ENCODE measurements around the gene HIVEP1. TPM values are rescaled to one million over a fixed set of nuclear protein-coding genes. Genes with fewer than 3 reads are reported as not detected.

Gene HIVEP1
- total and polyA plus RNA-seq, 2 of the 13 experiments (the other 11 are each of a cell fraction or from before 2014, with no cell fraction given): 7.4 to 9.9 TPM

DNA sequence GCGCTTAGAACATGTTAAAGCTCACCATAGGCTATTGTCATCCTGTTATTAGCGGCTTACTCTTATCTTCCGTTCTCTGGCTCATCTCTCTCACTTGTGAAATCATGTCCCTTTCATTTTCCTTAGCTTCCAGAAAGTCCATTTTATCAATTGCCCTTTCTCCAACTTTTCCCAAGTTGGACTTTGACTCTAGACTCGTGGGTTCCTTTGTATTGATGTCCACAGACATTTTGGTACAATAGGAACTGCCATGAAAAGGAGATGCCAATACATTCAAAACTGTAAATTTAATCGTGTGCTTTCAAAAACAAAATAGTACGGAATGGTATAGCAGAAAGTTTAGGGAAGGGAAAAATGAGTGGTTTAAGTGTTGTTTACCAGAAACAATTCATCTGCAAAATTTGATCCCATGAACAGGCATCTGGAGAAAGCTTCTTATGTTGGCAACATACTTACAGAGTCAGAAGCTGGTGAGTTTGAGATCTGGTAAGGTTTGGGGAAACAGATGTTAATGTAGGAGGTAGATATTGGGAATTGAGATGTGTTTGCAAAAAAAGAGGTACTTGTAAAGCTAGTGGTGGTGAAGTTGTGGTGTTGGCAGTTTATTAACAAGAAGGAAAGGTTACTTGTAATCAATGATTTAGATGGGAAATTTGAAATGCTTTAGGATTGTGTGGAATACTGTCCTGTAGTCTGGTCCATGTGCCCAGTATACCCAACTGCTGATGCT, 10.2 kb upstream of the HIVEP1 start (continued):
- no peak for TF ChIP-seq ZNF44 (CRISPR knock-in tag; IDR thresholded peaks at IDR 0.05)
- TF ChIP-seq TBP (CRISPR knock-in tag; IDR thresholded peaks at IDR 0.05): no peak
- TF ChIP-seq, protein P1, sequence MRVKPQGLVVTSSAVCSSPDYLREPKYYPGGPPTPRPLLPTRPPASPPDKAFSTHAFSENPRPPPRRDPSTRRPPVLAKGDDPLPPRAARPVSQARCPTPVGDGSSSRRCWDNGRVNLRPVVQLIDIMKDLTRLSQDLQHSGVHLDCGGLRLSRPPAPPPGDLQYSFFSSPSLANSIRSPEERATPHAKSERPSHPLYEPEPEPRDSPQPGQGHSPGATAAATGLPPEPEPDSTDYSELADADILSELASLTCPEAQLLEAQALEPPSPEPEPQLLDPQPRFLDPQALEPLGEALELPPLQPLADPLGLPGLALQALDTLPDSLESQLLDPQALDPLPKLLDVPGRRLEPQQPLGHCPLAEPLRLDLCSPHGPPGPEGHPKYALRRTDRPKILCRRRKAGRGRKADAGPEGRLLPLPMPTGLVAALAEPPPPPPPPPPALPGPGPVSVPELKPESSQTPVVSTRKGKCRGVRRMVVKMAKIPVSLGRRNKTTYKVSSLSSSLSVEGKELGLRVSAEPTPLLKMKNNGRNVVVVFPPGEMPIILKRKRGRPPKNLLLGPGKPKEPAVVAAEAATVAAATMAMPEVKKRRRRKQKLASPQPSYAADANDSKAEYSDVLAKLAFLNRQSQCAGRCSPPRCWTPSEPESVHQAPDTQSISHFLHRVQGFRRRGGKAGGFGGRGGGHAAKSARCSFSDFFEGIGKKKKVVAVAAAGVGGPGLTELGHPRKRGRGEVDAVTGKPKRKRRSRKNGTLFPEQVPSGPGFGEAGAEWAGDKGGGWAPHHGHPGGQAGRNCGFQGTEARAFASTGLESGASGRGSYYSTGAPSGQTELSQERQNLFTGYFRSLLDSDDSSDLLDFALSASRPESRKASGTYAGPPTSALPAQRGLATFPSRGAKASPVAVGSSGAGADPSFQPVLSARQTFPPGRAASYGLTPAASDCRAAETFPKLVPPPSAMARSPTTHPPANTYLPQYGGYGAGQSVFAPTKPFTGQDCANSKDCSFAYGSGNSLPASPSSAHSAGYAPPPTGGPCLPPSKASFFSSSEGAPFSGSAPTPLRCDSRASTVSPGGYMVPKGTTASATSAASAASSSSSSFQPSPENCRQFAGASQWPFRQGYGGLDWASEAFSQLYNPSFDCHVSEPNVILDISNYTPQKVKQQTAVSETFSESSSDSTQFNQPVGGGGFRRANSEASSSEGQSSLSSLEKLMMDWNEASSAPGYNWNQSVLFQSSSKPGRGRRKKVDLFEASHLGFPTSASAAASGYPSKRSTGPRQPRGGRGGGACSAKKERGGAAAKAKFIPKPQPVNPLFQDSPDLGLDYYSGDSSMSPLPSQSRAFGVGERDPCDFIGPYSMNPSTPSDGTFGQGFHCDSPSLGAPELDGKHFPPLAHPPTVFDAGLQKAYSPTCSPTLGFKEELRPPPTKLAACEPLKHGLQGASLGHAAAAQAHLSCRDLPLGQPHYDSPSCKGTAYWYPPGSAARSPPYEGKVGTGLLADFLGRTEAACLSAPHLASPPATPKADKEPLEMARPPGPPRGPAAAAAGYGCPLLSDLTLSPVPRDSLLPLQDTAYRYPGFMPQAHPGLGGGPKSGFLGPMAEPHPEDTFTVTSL (CRISPR knock-in tag; IDR thresholded peaks at IDR 0.05; ENCODE audit: borderline replicate concordance): peak; percentile 5; the same call in 1 of the 2 replicates
- peak; percentile 44; the same call in 1 of the 2 replicates for TF ChIP-seq HMG20A (CRISPR knock-in tag; IDR thresholded peaks at IDR 0.05; ENCODE audit: borderline replicate concordance)
- peak; percentile 73 for TF ChIP-seq GATAD2A (CRISPR knock-in tag; IDR thresholded peaks at IDR 0.05)
- TF ChIP-seq RXRB (CRISPR knock-in tag; IDR thresholded peaks at IDR 0.05; ENCODE audit: borderline replicate concordance): peak; percentile 55
- no peak for TF ChIP-seq ZNF615 (CRISPR knock-in tag; IDR thresholded peaks at IDR 0.05; ENCODE audit: borderline replicate concordance)
- no peak for TF ChIP-seq KLF9 (CRISPR knock-in tag; IDR thresholded peaks at IDR 0.05; ENCODE audit: low read depth)
- peak; percentile 18; the same call in 1 of the 2 replicates for TF ChIP-seq NFIC (IDR thresholded peaks at IDR 0.05; ENCODE audit: low read length)
- no peak for TF ChIP-seq ZNF563 (CRISPR knock-in tag; IDR thresholded peaks at IDR 0.05)
- TF ChIP-seq HNF4A (CRISPR knock-in tag; IDR thresholded peaks at IDR 0.05): peak; percentile 89
- TF ChIP-seq REPIN1 (CRISPR knock-in tag; IDR thresholded peaks at IDR 0.05; ENCODE audit: borderline replicate concordance, low read depth): no peak
- peak; percentile 70; the same call in 1 of the 2 replicates for TF ChIP-seq CEBPB (IDR thresholded peaks at IDR 0.05; ENCODE audit: borderline replicate concordance, low read depth, low read length)
- no peak for TF ChIP-seq ZNF225 (CRISPR knock-in tag; IDR thresholded peaks at IDR 0.05)
- no peak for TF ChIP-seq ATRX (CRISPR knock-in tag; IDR thresholded peaks at IDR 0.05; ENCODE audit: borderline replicate concordance)
- peak in 1 of 2 experiments; percentile 37; a peak in 1 of 4 replicates for TF ChIP-seq NR2F1 (CRISPR knock-in tag; IDR thresholded peaks at IDR 0.05)
- no peak for TF ChIP-seq ZNF547 (CRISPR knock-in tag; IDR thresholded peaks at IDR 0.05)
- no peak for TF ChIP-seq FOXA3 (CRISPR knock-in tag; IDR thresholded peaks at IDR 0.05)
- peak in 1 of 2 experiments; percentile 61; a peak in 1 of 4 replicates for TF ChIP-seq EP300 (IDR thresholded peaks at IDR 0.05; ENCODE audit: low read depth in 2 of 2, low read length in 2 of 2)
- TF ChIP-seq EP300 (CRISPR knock-in tag; IDR thresholded peaks at IDR 0.05; ENCODE audit: borderline replicate concordance): no peak
- TF ChIP-seq BRCA1 (CRISPR knock-in tag; IDR thresholded peaks at IDR 0.05): no peak
- TF ChIP-seq ZNF644 (CRISPR knock-in tag; IDR thresholded peaks at IDR 0.05; ENCODE audit: low read depth): peak; percentile 84
- TF ChIP-seq, protein P2, sequence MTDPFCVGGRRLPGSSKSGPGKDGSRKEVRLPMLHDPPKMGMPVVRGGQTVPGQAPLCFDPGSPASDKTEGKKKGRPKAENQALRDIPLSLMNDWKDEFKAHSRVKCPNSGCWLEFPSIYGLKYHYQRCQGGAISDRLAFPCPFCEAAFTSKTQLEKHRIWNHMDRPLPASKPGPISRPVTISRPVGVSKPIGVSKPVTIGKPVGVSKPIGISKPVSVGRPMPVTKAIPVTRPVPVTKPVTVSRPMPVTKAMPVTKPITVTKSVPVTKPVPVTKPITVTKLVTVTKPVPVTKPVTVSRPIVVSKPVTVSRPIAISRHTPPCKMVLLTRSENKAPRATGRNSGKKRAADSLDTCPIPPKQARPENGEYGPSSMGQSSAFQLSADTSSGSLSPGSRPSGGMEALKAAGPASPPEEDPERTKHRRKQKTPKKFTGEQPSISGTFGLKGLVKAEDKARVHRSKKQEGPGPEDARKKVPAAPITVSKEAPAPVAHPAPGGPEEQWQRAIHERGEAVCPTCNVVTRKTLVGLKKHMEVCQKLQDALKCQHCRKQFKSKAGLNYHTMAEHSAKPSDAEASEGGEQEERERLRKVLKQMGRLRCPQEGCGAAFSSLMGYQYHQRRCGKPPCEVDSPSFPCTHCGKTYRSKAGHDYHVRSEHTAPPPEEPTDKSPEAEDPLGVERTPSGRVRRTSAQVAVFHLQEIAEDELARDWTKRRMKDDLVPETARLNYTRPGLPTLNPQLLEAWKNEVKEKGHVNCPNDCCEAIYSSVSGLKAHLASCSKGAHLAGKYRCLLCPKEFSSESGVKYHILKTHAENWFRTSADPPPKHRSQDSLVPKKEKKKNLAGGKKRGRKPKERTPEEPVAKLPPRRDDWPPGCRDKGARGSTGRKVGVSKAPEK (CRISPR knock-in tag; IDR thresholded peaks at IDR 0.05; ENCODE audit: borderline replicate concordance): 0 out of 2 replicates have a peak, but pooled peaks have one; percentile 52

All from HepG2 (cell line).